Stimulated activated naive B cell treated with anti-CD40 and anti-IgM and Interleukin-4, amounts not matched to agents 10 μg/mL and 1 μg/mL and 100 μg/mL, for 72 hours (primary cell): ENCODE results near the gene ZFAND2A.
A peak's percentile ranks its signal among the peaks of the same experiment; 100 is the strongest.
"Not testable (repeated sequence)": the region's sequence is repeated elsewhere in the genome, so short reads cannot be mapped to it uniquely, and the experiment has no call there.

Experiments
- ATAC-seq, 2 donors: fragments of 150-1000 bp; cut with Tn5 transposase; replicated peaks; 2 replicates each; pipeline ENCODE4 v1.10.0; 2021; ENCODE audit warnings: moderate library complexity in 1 of 2
- DNase-seq: peaks from one replicate; pipeline ENCODE4 v3.0.0; 2021
- H3K27ac Mint-ChIP-seq: one replicate; pipeline ENCODE4 v1.8.0; 2022; ENCODE audit warnings: mild to moderate bottlenecking, mixed read lengths
- H3K27me3 Mint-ChIP-seq, 2 donors: one replicate each; pipeline ENCODE4 v1.8.0; 2022; ENCODE audit warnings: mixed read lengths in 2 of 2
- H3K36me3 Mint-ChIP-seq, 2 donors: one replicate each; pipeline ENCODE4 v1.8.0; 2022; ENCODE audit warnings: mixed read lengths in 2 of 2, mild to moderate bottlenecking in 1 of 2
- H3K4me1 Mint-ChIP-seq, 2 donors: one replicate each; pipeline ENCODE4 v1.8.0; 2022; ENCODE audit warnings: mixed read lengths in 2 of 2, mild to moderate bottlenecking in 1 of 2
- H3K4me3 Mint-ChIP-seq, 2 donors: one replicate each; pipeline ENCODE4 v1.8.0; 2022; ENCODE audit warnings: mild to moderate bottlenecking in 2 of 2, mixed read lengths in 2 of 2, moderate library complexity in 1 of 2
- H3K9me3 Mint-ChIP-seq, 2 donors: one replicate each; pipeline ENCODE4 v1.8.0; 2022; ENCODE audit warnings: mixed read lengths in 2 of 2, mild to moderate bottlenecking in 1 of 2

The ZFAND2A gene

DNA sequence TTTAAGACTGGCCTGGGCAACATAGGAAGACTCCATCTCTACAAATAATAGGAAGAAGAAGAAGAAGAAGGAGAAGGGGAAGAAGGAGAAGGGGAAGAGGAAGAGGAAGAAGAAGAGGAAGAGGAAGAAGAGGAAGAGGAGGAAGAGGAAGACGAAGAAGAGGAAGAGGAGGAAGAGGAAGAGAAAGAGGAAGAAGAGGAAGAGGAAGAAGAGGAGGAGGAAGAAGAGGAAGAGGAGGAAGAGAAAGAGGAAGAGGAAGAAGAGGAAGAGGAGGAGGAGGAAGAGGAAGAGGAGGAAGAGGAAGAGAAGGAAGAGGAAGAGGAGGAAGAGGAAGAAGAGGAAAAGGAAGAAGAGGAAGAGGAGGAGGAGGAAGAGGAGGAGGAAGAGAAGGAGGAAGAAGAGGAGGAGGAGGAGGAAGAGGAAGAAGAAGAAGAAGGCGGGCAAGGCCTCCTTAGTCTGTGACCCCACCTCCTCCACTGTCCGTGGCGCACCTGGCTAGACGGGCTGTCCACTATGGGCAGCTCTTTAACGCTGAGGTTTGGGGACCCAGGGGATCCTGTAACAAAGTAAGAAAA, 28.8 kb upstream of the ZFAND2A start:
- Mint-ChIP-seq H3K4me3 (peak overlapping the region in 1 of 2 donors; percentile 5), H3K27ac (peak overlapping the region; percentile 84), H3K4me1 (peaks cover 5 to 7% of the 10 kb centered on the region in 2 donors), H3K36me3 (peaks cover 2 to 5% of the 10 kb centered on the region in 2 donors), H3K27me3 (peaks cover 28 to 35% of the 10 kb centered on the region in 2 donors), H3K9me3 (peaks cover 9 to 11% of the 10 kb centered on the region in 2 donors)
- ATAC-seq (no peak), DNase-seq (no peak)

GRCh38 chr7:1187127-1187526, 27.1 kb upstream of the ZFAND2A start:
- ATAC-seq (no peak), DNase-seq (no peak)
- H3K27me3 Mint-ChIP-seq: peaks cover 27 to 30% of the 10 kb centered on the region in 2 donors
- H3K9me3 Mint-ChIP-seq: peaks cover 9 to 11% of the 10 kb centered on the region in 2 donors
- peaks cover 2 to 5% of the 10 kb centered on the region in 2 donors for H3K36me3 Mint-ChIP-seq
- no peak overlapping the region for H3K27ac Mint-ChIP-seq
- H3K4me1 Mint-ChIP-seq: peaks cover 5 to 8% of the 10 kb centered on the region in 2 donors
- H3K4me3 Mint-ChIP-seq: no peak overlapping the region

DNA sequence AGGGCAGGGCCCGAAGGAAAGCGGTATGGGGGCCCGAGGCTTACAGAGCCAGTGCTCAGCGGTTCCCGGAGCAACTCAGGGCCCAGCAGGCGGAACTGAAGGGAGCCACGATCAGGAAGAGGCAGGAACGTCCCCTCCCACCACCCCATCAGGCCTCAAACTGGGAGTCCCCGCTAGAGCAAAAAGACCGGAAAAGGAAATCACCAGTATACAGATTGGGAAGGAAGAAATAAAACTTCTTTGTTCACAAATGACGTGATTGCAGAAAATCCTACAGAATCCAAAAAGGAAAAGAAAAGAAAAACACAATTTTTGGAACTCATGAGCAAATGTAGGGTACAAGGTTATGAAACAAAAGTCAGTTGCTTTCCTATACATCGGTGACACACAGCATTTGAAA, 21.6 kb upstream of the ZFAND2A start:
- Mint-ChIP-seq H3K9me3 (peaks cover 0 to 4% of the 10 kb centered on the region in 2 donors), H3K4me1 (peaks cover 4 to 12% of the 10 kb centered on the region in 2 donors), H3K27me3 (peaks cover 39 to 67% of the 10 kb centered on the region in 2 donors), H3K4me3 (no peak overlapping the region), H3K27ac (no peak overlapping the region), H3K36me3 (no peaks in the 10 kb centered on the region)
- DNase-seq (no peak), ATAC-seq (no peak)

DNA sequence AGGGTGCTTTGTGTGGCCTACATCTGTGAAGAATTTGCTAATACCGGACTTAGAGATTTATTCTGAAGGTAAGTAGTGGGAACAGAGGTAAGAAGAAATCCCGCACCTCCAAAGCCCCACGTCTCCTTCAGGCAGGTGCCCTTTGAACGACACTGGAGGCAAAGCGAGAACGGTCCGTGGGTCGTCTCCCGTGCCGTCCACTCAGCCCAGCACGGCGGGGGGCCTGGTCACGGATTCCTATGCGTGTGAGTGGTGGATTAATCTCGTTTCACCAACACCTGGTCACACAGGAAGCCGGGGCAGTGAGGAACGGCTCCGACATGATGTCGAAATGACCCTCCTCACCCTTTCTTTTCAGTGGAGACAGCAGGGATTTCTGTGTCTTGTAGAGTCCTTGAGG, 21.0 kb upstream of the ZFAND2A start:
- no peak for DNase-seq
- Mint-ChIP-seq H3K27me3 (peaks cover 39 to 66% of the 10 kb centered on the region in 2 donors), H3K9me3 (peaks cover 0 to 4% of the 10 kb centered on the region in 2 donors), H3K36me3 (no peaks in the 10 kb centered on the region), H3K4me1 (peaks cover 9 to 18% of the 10 kb centered on the region in 2 donors), H3K27ac (no peak overlapping the region), H3K4me3 (no peak overlapping the region)
- no peak for ATAC-seq

DNA sequence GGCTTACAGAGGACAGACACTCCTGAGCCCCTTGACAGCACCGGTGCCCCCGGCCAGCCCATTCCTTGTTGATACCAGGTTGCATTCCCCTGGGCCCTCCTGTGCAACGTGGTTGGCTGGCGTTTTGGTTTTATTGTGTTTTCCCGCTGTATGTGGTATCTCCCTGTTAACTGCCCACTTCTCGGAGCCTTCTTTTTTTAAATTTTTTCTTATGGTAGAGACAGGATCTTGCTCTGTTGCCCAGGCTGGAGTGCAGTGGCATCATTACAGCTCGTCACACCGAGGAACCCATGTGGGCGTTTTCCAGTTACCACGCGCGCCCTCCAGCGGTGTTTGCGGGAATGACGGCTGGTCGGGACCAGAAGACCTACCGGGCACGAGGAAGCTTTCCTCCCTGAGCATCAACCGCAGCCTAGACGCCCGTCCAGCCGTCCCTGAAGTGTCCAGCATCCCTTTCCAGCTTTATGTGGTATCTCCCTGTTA, 16.9 kb upstream of the ZFAND2A start:
- H3K4me3 Mint-ChIP-seq: peak overlapping the region in 1 of 2 donors; percentile 55
- peaks cover 21 to 45% of the 10 kb centered on the region in 2 donors for H3K27me3 Mint-ChIP-seq
- DNase-seq: peak; percentile 60
- peak; percentile 64 to 72 for ATAC-seq
- H3K9me3 Mint-ChIP-seq: peaks cover 0 to 4% of the 10 kb centered on the region in 2 donors
- H3K4me1 Mint-ChIP-seq: peaks cover 8 to 15% of the 10 kb centered on the region in 2 donors
- peaks cover 0 to 2% of the 10 kb centered on the region in 2 donors for H3K36me3 Mint-ChIP-seq
- no peak overlapping the region for H3K27ac Mint-ChIP-seq

- peak overlapping the region; percentile 39 to 69 for H3K4me3 Mint-ChIP-seq
- DNase-seq: peak; percentile 71
- H3K36me3 Mint-ChIP-seq: peaks cover 0 to 2% of the 10 kb centered on the region in 2 donors
Measured at GRCh38 chr7:1175967-1176851, 16.2 kb upstream of the ZFAND2A start.

GRCh38 chr7:1175597-1175966, 15.6 kb upstream of the ZFAND2A start:
- peaks cover 12 to 22% of the 10 kb centered on the region in 2 donors for H3K4me1 Mint-ChIP-seq
- no peak overlapping the region for H3K27ac Mint-ChIP-seq
- no peak overlapping the region for H3K4me3 Mint-ChIP-seq
- peaks cover 0 to 2% of the 10 kb centered on the region in 2 donors for H3K36me3 Mint-ChIP-seq
- peaks cover 0 to 4% of the 10 kb centered on the region in 2 donors for H3K9me3 Mint-ChIP-seq
- DNase-seq (no peak), ATAC-seq (no peak)
- peaks cover 10 to 31% of the 10 kb centered on the region in 2 donors for H3K27me3 Mint-ChIP-seq

More at GRCh38 chr7:1175967-1176851, 16.2 kb upstream of the ZFAND2A start:
- peak; percentile 77 to 79 for ATAC-seq
- Mint-ChIP-seq H3K4me1 (peaks cover 8 to 15% of the 10 kb centered on the region in 2 donors), H3K27me3 (peaks cover 16 to 38% of the 10 kb centered on the region in 2 donors), H3K9me3 (peaks cover 0 to 4% of the 10 kb centered on the region in 2 donors), H3K27ac (no peak overlapping the region)

DNA sequence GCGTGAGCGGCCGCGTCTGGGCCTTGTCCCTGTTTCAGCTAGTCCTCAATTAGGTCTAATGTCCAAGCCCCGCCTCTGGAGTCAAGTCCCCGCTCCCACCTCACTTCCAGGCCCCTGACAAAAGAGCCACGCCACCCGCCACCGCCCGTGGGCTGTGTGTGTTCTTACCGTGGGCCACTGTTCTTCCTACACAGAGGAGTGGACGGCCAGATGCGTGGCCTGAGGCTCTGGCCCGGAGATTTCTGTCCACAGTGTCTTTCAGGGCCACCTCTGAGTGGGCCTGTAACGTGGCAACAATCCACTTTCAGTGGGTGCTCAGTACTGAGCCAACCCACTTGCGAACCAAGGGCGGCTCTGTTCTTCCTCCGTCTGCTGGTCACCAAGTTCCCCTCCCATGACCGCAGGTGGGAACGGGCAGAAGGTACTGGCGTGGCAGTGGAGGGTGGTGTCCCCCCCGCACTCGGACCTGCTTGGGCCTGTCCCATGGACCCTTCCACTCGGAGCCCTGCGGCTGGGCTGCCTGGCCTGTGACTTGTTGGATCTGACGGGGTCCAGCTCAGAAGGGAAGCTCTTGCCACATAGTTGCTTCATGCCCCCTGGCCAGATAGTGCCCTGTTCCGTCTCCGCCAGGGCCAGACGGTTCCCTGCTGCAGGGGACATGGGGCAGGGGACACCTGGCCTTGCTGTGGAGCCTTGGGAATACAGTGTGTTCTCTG, 15.0 kb upstream of the ZFAND2A start:
- H3K4me3 Mint-ChIP-seq: no peak overlapping the region
- no peak for DNase-seq
- peaks cover 14 to 25% of the 10 kb centered on the region in 2 donors for H3K4me1 Mint-ChIP-seq
- no peak overlapping the region for H3K27ac Mint-ChIP-seq
- peaks cover 0 to 4% of the 10 kb centered on the region in 2 donors for H3K9me3 Mint-ChIP-seq
- H3K27me3 Mint-ChIP-seq: peaks cover 6 to 27% of the 10 kb centered on the region in 2 donors
- H3K36me3 Mint-ChIP-seq: peaks cover 0 to 2% of the 10 kb centered on the region in 2 donors
- ATAC-seq: no peak

- Mint-ChIP-seq H3K4me1 (peaks cover 23 to 36% of the 10 kb centered on the region in 2 donors), H3K36me3 (peaks cover 2 to 4% of the 10 kb centered on the region in 2 donors), H3K9me3 (peaks cover 2 to 4% of the 10 kb centered on the region in 2 donors), H3K27me3 (peaks cover under 1 to 21% of the 10 kb centered on the region in 2 donors), H3K27ac (no peak overlapping the region), H3K4me3 (no peak overlapping the region)
- ATAC-seq (no peak), DNase-seq (no peak)
Measured at GRCh38 chr7:1174002-1174401, 14.0 kb upstream of the ZFAND2A start.

DNA sequence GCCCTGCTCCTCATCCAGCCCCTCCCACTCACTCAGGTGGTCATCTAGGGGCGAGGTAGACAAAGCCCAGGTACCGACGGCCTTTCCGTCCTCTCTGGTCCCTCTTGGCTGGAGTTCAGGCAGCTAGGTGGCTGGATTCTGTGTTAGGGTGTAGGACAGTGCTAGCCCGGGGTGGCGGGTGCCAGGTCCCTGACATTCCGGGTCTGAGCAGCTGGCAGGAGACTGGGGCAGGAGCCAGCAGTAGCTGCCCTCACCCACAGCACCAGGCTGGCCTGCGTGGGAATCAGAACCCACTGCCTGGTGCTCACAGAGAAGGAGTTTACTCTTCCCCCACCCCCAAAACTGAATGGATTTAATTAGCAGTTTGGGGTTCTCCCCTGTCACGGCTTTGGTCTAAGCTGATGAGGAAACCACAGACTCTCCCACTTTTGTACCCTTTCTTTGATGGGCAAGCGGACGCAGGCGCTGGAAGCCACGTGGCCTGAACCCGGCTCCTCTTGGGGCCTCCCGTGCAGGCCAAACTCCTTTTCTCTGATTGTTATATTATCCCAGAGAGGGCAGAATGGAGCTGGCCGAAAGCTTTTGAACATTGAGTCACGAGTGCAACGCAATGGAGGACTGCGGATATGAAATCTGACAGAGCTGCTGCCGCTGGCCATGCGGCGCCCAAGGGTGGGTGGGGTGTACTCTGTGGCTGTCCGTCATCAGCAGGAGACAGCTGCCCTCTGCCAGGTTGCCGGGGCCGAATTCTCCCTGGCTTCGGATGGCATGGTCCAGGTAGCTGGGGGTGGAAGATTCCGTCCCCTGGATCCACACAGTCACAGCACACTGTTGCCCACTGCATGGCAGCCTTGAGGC, 12.9 kb upstream of the ZFAND2A start:
- peaks cover 2 to 4% of the 10 kb centered on the region in 2 donors for H3K9me3 Mint-ChIP-seq
- ATAC-seq (no peak), DNase-seq (no peak)
- H3K27me3 Mint-ChIP-seq: peaks cover 0 to 12% of the 10 kb centered on the region in 2 donors
- H3K36me3 Mint-ChIP-seq: peaks cover 2 to 4% of the 10 kb centered on the region in 2 donors
- H3K4me3 Mint-ChIP-seq: no peak overlapping the region
- H3K4me1 Mint-ChIP-seq: peaks cover 23 to 37% of the 10 kb centered on the region in 2 donors
- no peak overlapping the region for H3K27ac Mint-ChIP-seq

DNA sequence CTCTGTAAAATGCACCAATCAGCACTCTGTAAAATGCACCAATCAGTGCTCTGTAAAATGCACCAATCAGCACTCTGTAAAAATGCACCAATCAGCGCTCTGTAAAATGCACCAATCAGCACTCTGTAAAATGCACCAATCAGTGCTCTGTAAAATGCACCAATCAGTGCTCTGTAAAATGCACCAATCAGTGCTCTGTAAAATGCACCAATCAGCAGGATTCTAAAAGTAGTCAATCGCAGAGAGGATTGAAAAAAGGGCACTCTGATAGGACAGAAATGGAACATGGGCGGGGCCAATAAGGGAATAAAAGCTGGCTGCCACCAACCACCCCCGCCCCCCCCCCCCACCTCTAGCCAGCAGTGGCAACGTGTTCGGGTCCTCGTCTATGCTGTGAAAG, 11.5 kb upstream of the ZFAND2A start:
- not testable (repeated sequence) for H3K27me3 Mint-ChIP-seq, DNase-seq, H3K36me3 Mint-ChIP-seq, ATAC-seq, H3K27ac Mint-ChIP-seq, H3K4me3 Mint-ChIP-seq, H3K9me3 Mint-ChIP-seq
- H3K4me1 Mint-ChIP-seq: peaks cover 22 to 30% of the 10 kb centered on the region in 2 donors

- no peaks in the 10 kb centered on the region for H3K27me3 Mint-ChIP-seq
- DNase-seq: peak; percentile 47
- no peak overlapping the region for H3K4me3 Mint-ChIP-seq
- peaks cover 0 to 4% of the 10 kb centered on the region in 2 donors for H3K9me3 Mint-ChIP-seq
- H3K36me3 Mint-ChIP-seq: peaks cover 2 to 4% of the 10 kb centered on the region in 2 donors
- peak overlapping the region; percentile 82 for H3K27ac Mint-ChIP-seq
- H3K4me1 Mint-ChIP-seq: peaks cover 17 to 24% of the 10 kb centered on the region in 2 donors
- ATAC-seq: peak in 1 of 2 donors; percentile 58
Measured at GRCh38 chr7:1170741-1171501, 10.9 kb upstream of the ZFAND2A start.
